HG03575 (cell line): Measurements from ENCODE around the gene KCTD12.

Source experiments
- ATAC-seq: cut with Tn5 transposase; IDR thresholded peaks from one replicate; pipeline ENCODE4 v1.9.1; 2021; ENCODE audit not compliant: unreplicated experiment, insufficient number of reproducible peaks, low FRiP score; ENCODE audit errors: extremely low read depth

KCTD12 gene

DNA sequence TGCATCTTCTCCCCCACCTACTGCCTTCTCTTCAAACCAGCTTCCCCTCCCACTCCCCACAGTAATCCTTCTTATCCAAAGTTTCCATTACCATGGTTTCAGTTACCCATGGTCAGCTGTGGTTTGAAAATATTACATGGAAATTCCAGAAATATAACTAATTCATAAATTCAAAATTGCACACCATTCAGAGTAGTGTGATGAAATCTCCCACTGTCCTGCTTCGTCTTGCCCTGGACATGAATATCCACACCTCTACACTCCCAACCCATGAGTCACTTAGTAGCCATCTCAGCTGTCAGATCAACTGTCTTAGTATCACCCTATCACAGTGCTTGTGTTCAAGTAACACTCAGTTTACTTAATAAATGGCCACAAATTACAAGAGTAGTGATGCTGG lies 3.8 kb upstream of the KCTD12 start:
- ATAC-seq = no peak

DNA sequence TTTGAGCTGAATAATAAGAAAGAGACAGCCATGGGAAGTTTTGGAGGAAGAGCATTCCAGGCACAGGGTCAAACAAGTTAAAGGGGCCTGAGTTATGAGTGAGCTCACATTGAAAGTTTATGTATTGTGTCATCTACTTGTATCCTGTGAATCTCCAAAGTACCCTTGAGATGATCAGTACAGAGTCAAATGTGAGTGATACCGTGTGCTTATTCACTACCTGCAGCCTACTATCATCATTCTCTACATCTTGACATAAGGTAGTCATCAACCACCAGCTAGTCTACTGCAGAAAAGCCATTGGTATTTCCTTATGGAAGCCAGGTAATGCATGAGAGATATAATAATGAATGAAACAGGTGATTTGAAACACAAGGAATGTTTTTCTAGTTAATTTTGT lies 3.0 kb upstream of the KCTD12 start:
- ATAC-seq = no peak

DNA sequence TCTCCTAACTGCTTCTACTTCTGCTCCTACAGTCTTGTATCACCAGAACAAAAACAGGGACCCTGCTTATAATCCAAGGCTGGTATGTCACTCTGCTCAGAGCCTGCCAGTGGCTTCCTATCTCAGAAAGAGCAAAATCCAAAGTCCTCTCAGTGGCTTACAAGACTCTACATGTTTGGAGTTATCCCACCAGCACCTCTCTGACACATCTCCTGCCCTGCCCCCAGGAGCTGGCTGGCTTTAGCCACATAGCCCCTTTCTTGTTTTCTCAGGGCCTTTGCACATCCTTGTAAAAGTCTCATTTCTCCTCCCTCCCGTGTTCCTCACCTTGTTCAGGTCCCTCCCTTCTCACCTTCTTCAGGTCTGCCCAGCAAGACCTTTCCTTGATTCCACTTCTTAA lies 2.2 kb upstream of the KCTD12 start:
- ATAC-seq = no peak

DNA sequence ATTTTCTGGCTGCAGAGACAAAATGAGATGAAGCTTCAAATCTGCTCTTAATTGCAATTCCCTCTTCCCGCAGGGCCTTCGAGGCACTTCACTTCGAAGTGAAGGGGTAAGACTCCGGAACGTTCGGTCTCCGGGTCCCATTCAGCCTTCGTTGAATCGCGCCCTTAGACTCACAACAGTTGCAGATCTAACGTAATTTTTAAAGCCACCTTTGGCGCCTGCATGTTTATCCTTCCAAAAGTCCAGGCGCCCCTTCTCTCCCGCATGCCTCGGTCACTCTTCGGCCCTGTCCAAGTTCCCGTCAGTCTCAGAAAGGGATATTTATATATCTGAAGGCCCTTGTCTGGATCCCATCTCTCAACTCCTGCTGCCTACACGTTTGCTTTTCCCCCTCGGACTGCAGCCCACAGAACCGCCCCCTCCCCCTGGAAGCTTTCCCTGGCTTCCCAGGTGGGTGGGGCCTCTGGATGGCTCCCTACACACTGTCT lies 915 bp upstream of the KCTD12 start:
- ATAC-seq = no peak

DNA sequence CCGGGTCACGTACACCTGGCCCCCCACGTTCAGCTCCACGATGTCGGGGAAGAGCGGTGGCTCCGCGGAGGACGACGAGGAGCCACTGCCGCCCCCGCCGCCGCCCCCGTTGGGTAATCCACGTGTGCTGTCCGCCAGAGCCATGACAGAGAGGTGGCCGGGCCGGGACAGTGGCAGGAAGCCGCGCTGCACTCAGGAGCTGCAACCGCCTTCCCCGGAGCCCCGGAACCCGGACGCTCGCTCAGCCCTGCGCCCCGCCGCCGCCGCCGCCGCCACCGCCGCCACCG lies 257 bp downstream of the KCTD12 start:
- no peak for ATAC-seq

DNA sequence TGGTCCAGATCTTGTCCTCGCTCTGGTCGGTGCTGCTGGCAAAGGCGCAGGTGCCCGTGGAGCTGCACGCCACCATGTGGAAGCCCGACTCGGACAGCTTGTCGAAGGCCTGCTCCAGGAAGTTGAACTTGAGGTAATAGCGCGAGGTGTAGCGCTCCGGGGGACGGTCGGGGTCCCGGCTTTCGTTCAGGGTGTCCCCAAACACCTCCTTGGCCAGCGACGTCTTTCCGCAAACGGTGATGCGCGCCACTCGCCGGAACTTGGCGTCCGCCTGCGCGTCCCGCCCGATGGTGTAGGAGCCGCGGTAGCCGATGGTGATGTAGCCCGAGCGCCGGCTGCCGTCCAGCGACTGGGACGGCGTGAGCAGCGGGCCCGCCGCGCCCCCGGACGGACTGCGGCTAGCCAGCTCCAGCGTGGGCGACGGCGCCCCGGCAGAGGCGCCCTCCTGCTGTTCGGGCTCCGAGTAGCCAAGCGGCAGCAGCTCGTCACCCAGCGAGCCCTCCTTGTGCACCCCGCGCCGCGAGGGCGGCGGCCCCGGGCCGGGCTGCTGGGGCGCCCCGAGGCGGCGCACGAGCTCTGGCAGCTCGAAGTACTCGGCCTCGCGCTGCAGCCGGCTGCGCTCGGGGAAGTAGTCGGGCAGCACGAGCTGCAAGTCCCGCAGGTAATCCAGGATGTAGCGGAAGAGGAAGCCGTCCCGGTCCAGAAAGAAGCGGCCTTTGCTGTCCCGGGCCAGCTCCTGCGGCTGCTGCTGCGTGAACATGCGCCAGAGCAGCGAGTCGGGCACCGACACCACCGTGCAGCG lies 801 bp downstream of the KCTD12 start:
- peak; percentile 25 for ATAC-seq

DNA sequence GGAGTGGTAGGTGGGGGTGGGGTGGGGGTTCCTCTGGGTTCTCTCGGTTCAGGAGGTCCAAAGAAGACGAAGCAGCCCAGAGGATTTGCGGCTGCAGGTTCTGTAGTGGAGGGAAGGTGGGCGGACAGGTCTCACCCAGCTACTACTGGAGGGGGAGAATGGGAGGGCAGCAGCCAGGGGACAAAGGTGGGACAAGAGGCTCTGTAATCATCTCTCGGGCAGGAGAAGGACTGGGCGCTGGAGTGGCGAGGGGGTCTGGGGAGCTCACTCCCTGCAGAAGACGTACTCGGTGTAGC lies 1.4 kb downstream of the KCTD12 start:
- ATAC-seq = no peak

DNA sequence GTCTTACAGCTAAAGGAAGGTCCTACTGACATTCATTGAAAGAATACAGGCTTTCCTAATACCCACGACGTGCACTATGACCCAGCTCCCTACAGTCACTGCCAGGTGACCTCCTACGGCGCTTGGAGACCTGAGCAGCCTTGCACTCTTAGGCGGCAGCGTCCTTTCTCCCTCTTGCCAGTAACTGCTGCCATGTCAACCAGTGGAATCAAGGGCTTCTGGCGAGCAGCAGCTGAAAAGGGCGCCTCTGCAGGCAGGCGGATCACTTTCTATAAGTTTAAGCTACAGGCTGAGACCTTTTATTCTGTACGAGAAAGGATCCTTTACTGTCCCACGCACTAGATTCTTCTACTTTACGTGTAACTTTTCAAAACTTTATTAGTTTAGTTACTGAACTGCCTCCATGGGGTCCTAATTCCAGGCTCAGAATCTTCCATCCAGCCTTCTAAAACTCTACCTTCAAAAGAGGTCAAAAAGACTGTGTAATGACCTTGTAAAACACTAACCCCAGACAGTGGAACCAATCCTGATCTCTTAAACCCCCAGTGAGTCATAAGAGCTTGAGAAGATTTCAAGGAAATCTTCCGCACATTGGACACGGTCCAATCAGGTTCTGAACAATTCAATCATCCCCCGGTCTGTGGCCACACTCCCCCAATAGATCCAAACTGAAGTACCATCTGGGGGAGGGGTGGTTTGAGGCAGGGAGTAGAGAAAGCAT lies 1.9 kb downstream of the KCTD12 start:
- no peak for ATAC-seq

DNA sequence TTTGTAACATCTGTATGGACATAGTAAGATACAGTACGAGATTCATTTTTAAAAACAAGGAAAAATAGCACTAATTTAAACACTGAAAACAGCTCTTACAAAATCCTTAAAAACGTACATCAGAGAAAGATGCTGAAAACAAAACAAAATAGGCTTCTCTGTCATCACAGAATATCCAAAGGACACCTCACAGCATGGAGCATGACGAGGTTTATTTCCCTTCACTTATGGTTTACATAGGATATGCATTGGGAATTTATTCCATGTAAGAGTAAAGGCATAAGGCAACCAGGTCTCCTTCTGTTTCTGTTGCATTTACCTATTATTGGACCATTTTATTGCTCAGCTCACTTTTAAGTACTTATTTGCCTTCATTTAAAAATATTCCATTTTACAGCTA lies 3.0 kb downstream of the KCTD12 start:
- ATAC-seq = no peak

DNA sequence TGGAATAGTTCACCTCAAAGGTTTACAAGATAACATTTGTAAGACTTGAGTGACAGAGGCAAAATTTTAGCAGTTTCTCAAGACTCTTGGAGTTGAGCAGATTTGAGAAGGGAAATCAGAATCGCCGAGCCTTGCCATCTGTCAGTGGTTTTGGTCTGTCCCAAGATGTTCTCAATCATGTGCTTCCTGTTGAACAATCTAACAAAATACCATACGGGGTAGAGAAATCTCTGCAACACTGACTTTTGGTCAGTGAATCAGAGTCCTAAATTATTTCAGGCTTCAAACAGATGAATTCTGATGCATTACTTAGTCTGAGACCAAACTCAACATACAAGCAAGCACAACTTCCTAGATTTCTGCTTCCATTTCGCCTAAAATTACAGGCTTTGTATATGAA lies 3.8 kb downstream of the KCTD12 start:
- ATAC-seq = no peak

DNA sequence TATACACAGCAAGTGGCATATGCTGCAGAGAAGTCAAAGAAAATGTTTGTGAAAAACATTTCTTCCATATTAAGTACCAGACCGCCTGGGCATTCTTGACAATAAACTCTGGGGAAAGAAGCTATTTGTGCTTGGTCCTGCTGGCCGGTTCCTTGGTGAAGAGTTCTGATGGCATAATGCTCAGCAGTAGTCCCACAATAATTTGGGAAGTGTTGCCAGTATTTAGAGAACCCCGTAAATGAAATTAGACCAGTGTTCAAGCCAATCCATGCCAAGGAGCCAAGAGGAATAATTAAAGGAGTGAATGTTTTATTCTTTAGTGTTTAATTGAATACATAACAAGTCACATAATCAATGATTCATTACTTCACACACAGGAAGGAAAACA lies 6.3 kb downstream of the KCTD12 start:
- no peak for ATAC-seq

DNA sequence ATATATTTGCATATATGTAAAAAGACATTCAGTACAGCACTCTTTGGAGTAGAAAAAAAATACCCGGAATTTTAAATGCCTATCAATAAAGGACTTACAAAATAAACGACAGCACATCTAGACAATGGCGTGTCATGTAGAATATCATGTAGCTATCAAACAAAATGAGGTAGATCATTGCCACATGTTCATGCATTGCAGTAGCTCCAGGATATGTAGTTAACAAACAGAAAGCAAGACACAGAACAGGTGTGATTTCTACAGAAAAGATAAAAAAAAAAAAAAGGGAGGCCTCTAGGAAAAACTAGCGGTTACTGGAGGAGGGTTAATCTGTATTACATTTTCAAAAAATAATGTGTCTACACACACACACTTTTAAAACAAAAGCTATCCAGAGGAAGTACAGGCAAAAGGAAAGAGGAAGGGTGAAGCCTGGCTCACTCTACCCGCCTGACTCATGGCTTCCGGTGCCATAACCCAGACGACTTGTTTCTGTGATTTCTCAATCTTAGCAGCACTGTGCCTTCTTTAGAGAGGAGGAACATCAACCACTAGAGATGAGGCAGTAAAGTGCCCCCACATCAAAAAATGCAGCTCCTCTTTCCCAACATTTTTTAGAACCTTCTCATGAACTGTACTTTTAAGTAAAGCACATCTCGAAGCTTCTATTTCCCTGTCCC lies 6.9 kb downstream of the KCTD12 start:
- peak; percentile 80 for ATAC-seq

DNA sequence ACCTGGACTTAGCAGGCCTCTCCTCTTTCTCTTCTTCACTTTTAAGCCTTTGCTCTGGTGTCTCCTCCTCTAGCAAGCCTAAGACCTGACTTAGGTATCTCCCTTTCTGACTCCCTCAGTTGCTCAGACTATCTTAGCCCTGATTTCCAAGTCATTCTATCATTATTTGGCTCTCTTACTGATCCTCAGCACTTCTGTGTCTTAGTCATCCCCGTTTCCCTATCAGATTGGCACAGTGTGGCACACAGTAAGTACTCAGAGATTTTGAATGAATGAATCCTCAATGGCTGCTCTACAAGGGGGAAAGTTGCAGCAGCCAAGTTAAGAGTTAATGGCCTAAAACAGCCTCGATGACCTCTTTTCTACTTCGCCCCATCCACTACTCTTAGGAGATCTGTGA lies 8.2 kb downstream of the KCTD12 start:
- ATAC-seq = no peak

DNA sequence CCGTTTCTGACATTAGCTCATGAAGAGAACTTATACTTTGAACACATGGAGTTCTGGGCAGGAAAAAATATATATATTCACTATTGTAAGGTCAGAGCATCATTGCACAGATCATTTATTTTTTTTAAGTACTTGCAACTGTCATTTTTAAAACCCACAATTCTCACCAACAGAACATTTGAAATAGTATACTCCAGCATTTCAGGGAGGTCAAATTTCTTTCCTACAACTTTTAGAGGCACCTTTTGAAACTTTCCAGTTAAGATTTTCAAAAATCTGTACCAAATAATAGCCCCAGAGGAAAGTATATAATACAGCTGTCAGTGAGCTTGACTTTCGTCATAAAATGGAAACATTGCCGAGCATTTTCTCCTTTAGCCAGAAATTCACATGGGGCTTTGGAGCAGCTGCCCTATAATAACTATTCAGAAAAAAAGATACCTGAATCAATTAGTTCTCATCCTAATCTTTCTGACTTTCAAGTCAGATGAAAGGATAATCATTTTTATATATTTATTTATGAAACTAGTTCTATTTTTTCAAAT lies 10.9 kb downstream of the KCTD12 start:
- ATAC-seq = no peak

DNA sequence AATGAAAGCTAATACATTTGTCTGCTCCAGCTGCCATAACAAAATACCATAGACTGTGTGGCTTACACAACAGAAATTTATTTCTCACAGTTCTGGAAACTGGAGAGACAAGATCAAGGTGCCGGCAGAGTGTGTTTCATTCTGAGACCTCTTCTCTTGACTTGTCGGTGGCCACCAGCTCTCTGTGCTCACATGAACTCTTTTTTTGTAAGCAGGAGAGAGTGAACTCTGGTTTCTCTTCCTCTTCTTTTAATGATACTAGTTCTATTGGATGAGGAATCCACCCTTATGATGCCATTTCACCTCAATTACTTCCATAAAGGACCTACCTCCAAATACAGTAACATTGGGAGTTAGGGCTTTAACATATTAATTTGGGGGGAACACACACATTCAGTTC lies 11.7 kb downstream of the KCTD12 start:
- peak; percentile 82 for ATAC-seq

DNA sequence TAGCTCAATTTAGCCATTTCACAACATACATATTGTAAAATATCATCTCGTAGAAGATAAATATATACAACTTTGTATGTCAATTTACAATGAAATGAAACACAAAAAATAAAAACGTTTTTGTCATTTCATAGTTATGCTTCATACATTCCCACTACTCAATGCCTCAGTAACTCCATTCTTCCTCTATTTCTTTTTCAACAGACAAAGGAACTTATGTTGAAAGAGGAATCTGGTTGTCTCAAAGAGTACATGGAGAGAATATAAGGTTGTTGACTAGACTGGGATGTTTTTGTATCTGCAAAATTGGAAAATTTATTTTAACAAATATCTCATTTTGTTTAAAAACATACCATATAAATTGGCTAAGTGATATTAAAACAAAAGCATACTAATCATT lies 12.8 kb downstream of the KCTD12 start:
- no peak for ATAC-seq

DNA sequence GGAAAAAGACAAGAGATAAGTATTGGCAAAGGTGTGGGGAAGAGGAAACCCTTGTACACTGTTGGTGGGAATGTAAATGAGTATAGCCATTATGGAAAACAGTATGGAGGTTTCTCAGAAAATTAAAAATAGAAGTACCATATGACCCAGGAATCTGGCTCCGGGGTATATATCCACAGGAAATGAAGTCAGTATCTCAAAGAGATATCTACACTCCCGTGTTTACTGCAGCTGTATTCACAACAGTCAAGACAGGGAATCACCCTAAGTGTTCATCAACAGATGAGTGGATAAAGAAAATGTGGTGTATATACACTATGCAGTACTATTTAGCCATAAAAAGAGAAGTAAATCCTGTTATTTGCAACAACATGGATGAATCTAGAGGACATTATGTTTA lies 13.5 kb downstream of the KCTD12 start:
- no peak for ATAC-seq

DNA sequence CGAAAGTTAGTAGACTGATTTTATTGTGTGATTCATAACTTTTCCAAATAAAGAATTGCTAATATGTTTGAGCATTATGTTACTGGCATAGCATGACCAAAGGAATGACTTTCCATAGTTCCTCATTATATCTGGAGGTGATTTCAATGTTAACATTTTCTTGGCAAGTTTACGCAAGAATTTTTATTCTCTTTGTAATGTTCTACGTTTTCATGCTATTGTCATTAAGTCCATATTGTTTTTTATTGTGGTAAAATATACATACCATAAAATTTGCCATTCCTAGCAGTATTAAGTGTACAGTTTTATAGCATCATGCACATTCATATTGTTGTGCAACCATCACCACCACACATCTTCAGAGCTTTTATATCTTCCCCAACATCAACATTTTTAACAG lies 14.8 kb downstream of the KCTD12 start:
- no peak for ATAC-seq

DNA sequence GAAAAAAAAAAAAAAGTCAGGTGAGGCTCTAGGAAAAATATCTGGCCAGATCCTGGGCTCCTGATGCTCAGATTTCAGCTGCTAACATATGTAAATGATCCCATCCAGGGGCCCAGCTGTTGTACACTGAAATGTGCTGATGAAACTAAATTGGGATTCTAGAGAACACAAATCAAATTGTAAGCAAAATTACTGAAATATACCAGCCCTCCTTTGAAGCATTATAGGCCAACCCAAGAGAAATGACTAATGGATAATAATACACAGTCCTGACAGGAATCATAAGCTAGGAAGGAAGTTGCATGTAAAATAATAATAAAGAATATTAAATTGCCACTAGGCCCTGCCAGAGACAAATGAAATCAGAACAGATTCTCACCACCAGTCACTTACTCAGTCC lies 17.8 kb downstream of the KCTD12 start:
- ATAC-seq = no peak

DNA sequence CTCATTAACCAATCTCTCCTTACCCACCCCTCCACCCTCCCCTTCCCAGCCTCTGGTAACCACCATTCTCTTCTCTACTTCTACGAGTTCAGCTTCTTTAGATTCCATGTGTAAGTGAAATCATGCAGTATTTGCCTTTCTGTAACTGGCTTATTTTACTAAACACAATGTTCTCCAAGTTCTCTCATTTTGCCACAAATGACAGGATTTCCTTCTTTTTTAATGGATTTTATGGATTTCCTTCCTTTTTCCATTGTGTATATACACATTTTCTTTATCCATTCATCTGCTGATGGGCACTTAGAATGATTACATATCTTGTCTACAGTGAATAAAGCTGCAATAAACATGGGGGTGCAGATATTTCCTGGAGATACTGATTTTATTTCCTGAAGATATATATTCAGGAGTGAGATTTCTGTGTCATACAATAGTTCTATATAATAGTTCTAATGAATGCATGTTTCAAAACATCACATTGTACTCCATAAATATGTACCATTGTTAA lies 20.2 kb downstream of the KCTD12 start:
- no peak for ATAC-seq
